HCT116 (cell line): Measurements from ENCODE around the gene DCBLD2. TPM values are rescaled to one million over a fixed set of nuclear protein-coding genes. Genes with fewer than 3 reads are reported as not detected.

Source experiments
- ATAC-seq: fragments of 200-7000 bp; cut with Tn5 transposase; 2 replicates; pipeline ENCODE4 v1.9.1; 2020; ENCODE audit warnings: mild to moderate bottlenecking, moderate library complexity
- BruUV-seq: library from RNA; stranded (reverse); fragments of 400-500 nt; replicated peaks from 2 replicates; lab custom pipeline; 2021; lab: Mats Ljungman, UMichigan
- CTCF ChIA-PET: fragments of 300-600 bp; sonication (Branson Sonifier 250); formaldehyde crosslinking; loops from one replicate; lab custom pipeline; 2021; ENCODE audit warnings: antibody characterized with exemption; lab: Charles Lee
- POLR2A ChIA-PET: fragments of 300-600, 350-600 bp; sonication (Branson Sonifier 250); formaldehyde crosslinking; loops from one replicate; lab custom pipeline; 2021; ENCODE audit warnings: antibody characterized with exemption; lab: Charles Lee
- RAD21 ChIA-PET, 2 experiments: fragments of 300-600 bp; sonication (Branson Sonifier 250); formaldehyde crosslinking; loops; one replicate each; lab custom pipeline; 2023; ENCODE audit warnings: low total read pairs in 2 of 2; ENCODE audit not compliant: uncharacterized antibody in 2 of 2, unreplicated experiment in 2 of 2, low non-redundant PET in 1 of 2; lab: Charles Lee
- DNase-seq: peaks from one replicate; pipeline ENCODE4 v3.0.0-alpha.2; 2010; ENCODE audit warnings: low read depth, low spot score
- H2AFZ ChIP-seq: fragments of 200-600 bp; shearing (Covaris generic), sonication (generic); 2 replicates; pipeline ENCODE4 v1.6.1; 2017; ENCODE audit warnings: low read depth, mixed run types, mixed read lengths, antibody characterized with exemption, low read length; ENCODE audit not compliant: poor library complexity, severe bottlenecking
- H3K27ac ChIP-seq: 2 replicates; pipeline ENCODE4 v1.5.1; 2012; ENCODE audit warnings: low read depth, low read length
- H3K27me3 ChIP-seq: fragments of 200-600 bp; sonication (generic); 2 replicates; pipeline ENCODE4 v1.6.1; 2016; ENCODE audit warnings: mixed run types, low read length, mixed read lengths; ENCODE audit not compliant: insufficient read depth
- H3K36me3 ChIP-seq, 2 experiments: fragments of 200-500 bp in 1 of 2; fragments of 200-600 bp in 1 of 2; sonication (Bioruptor generic) in 1 of 2; sonication (generic) in 1 of 2; 2 replicates each; pipeline versions ENCODE4 v1.5.1 to v1.6.1; 2014 to 2016; ENCODE audit warnings: low read length in 2 of 2, inconsistent platforms in 1 of 2, mixed read lengths in 1 of 2, mixed run types in 1 of 2; ENCODE audit not compliant: insufficient read depth in 2 of 2, control insufficient read depth in 1 of 2
- H3K4me1 ChIP-seq, 2 experiments: fragments of 200-600 bp in 1 of 2; sonication (generic) in 1 of 2; 2 replicates each; pipeline versions ENCODE4 v1.5.1 to v1.6.1; 2012 to 2017; ENCODE audit warnings: low read length in 2 of 2, inconsistent platforms in 1 of 2, mild to moderate bottlenecking in 1 of 2, mixed read lengths in 1 of 2, mixed run types in 1 of 2, moderate library complexity in 1 of 2; ENCODE audit not compliant: insufficient read depth in 2 of 2, control insufficient read depth in 1 of 2
- H3K4me2 ChIP-seq: fragments of 200-600 bp; sonication (generic); 2 replicates; pipeline ENCODE4 v1.6.1; 2017; ENCODE audit warnings: mixed run types, low read length, mixed read lengths
- H3K4me3 ChIP-seq, 2 experiments: fragments of 200-600 bp in 1 of 2; sonication (generic) in 1 of 2; replicated peaks in 1 of 2; 2 replicates each; pipeline ENCODE4 v1.5.1; 2011 to 2016; ENCODE audit warnings: low read length in 2 of 2, control low read depth in 1 of 2, low read depth in 1 of 2, mild to moderate bottlenecking in 1 of 2, mixed read lengths in 1 of 2, mixed run types in 1 of 2
- H3K79me2 ChIP-seq: fragments of 200-600 bp; sonication (generic); 2 replicates; pipeline ENCODE4 v1.6.1; 2017; ENCODE audit warnings: mild to moderate bottlenecking, mixed run types, low read length, moderate library complexity, mixed read lengths; ENCODE audit not compliant: insufficient read depth
- H3K9ac ChIP-seq: fragments of 200-600 bp; sonication (generic); 2 replicates; pipeline ENCODE4 v1.6.1; 2016; ENCODE audit warnings: low read length, mixed read lengths
- H3K9me2 ChIP-seq: fragments of 200-600 bp; sonication (generic), shearing (Covaris generic); 2 replicates; pipeline ENCODE4 v1.6.1; 2017; ENCODE audit warnings: mixed run types, mild to moderate bottlenecking, moderate library complexity; ENCODE audit not compliant: insufficient read depth
- H3K9me3 ChIP-seq, 2 experiments: fragments of 200-500 bp in 1 of 2; fragments of 200-600 bp in 1 of 2; sonication (Bioruptor generic) in 1 of 2; sonication (generic) in 1 of 2; 2 replicates each; pipeline ENCODE4 v1.6.1; 2014 to 2017; ENCODE audit warnings: low read length in 2 of 2, mixed read lengths in 2 of 2, inconsistent platforms in 1 of 2, low read depth in 1 of 2, mild to moderate bottlenecking in 1 of 2, mixed run types in 1 of 2, moderate library complexity in 1 of 2; ENCODE audit not compliant: control insufficient read depth in 1 of 2, insufficient read depth in 1 of 2
- H4K20me1 ChIP-seq: fragments of 200-600 bp; sonication (generic), shearing (Covaris generic); 2 replicates; pipeline ENCODE4 v1.6.1; 2017; ENCODE audit warnings: mixed run types, mild to moderate bottlenecking, moderate library complexity; ENCODE audit not compliant: insufficient read depth
- CBX3 ChIP-seq: IDR thresholded peaks from 2 replicates; pipeline ENCODE4 v1.6.1; 2012; ENCODE audit warnings: low read depth
- CEBPB ChIP-seq: IDR thresholded peaks from 2 replicates; pipeline ENCODE4 v1.6.1; 2012; ENCODE audit warnings: low read depth
- EGR1 ChIP-seq: IDR thresholded peaks from 2 replicates; pipeline ENCODE4 v1.6.1; 2012; ENCODE audit warnings: low read depth
- ELF1 ChIP-seq: IDR thresholded peaks from 2 replicates; pipeline ENCODE4 v1.6.1; 2012; ENCODE audit warnings: low read depth, borderline replicate concordance
- EZH2phosphoT487 ChIP-seq: fragments of 200-600 bp; IDR thresholded peaks from 2 replicates; pipeline ENCODE4 v1.6.1; 2018; ENCODE audit warnings: antibody characterized with exemption, borderline replicate concordance
- FOSL1 ChIP-seq: IDR thresholded peaks from 2 replicates; pipeline ENCODE4 v1.6.1; 2012; ENCODE audit warnings: low read depth
- POLR2A ChIP-seq: IDR thresholded peaks from 2 replicates; pipeline ENCODE4 v1.7.0; 2011; ENCODE audit warnings: borderline replicate concordance; ENCODE audit not compliant: insufficient read depth, insufficient read length; ENCODE audit errors: extremely low read depth
- POLR2AphosphoS5 ChIP-seq: IDR thresholded peaks from 2 replicates; pipeline ENCODE4 v1.6.1; 2011; ENCODE audit warnings: mild to moderate bottlenecking, low read depth, low read length, moderate library complexity
- RAD21 ChIP-seq: IDR thresholded peaks from 2 replicates; pipeline ENCODE4 v1.6.1; 2012; ENCODE audit warnings: low read depth, mild to moderate bottlenecking
- SIN3A ChIP-seq: IDR thresholded peaks from 2 replicates; pipeline ENCODE4 v1.6.1; 2012; ENCODE audit warnings: low read depth
- SP1 ChIP-seq: IDR thresholded peaks from 2 replicates; pipeline ENCODE4 v1.6.1; 2012; ENCODE audit warnings: low read depth
- SRF ChIP-seq: IDR thresholded peaks from 2 replicates; pipeline ENCODE4 v1.6.1; 2012; ENCODE audit warnings: low read depth
- TCF7L2 ChIP-seq: IDR thresholded peaks from 2 replicates; pipeline ENCODE4 v1.7.0; 2011; ENCODE audit warnings: borderline replicate concordance, inconsistent platforms; ENCODE audit not compliant: insufficient read depth, insufficient read length; ENCODE audit errors: extremely low read depth
- ZFX ChIP-seq: fragments of 450-650 bp; IDR thresholded peaks from 2 replicates; pipeline ENCODE4 v1.6.1; 2017
- ZNF274 ChIP-seq: fragments of 200-500 bp; sonication (Bioruptor generic); IDR thresholded peaks from 2 replicates; pipeline ENCODE4 v1.6.1; 2014; ENCODE audit warnings: mild to moderate bottlenecking, low read depth, low read length, inconsistent platforms
- intact Hi-C: fragments of 100-400 bp; cut with micrococcal nuclease; formaldehyde crosslinking; loops from 2 replicates; pipeline ENCODE4 v1.10.0; 2022
- total RNA-seq: library from RNA; stranded (reverse); gene quantifications from one replicate; pipeline ENCODE4 v1.2.1, GENCODE V29; 2021; ENCODE audit not compliant: unreplicated experiment
- TF ChIP-seq, protein P1 (sequence below), 3 experiments: fragments of 200-600 bp in 1 of 3; sonication (generic) in 1 of 3; IDR thresholded peaks in 2 of 3; conservative IDR thresholded peaks in 1 of 3; 2 replicates each; pipeline ENCODE4 v1.5.1; 2012 to 2017; ENCODE audit warnings: low read depth in 2 of 3, low read length in 2 of 3, antibody characterized with exemption in 1 of 3, borderline replicate concordance in 1 of 3, control low read depth in 1 of 3, mild to moderate bottlenecking in 1 of 3, mixed read lengths in 1 of 3, mixed run types in 1 of 3, moderate library complexity in 1 of 3; ENCODE audit not compliant: insufficient read depth in 1 of 3
- TF ChIP-seq, protein P2 (sequence below): IDR thresholded peaks from 2 replicates; pipeline ENCODE4 v1.6.1; 2012; ENCODE audit warnings: low read depth
- TF ChIP-seq, protein P3 (sequence below): IDR thresholded peaks from 2 replicates; pipeline ENCODE4 v1.6.1; 2012
- TF ChIP-seq, protein P4 (sequence below): IDR thresholded peaks from 2 replicates; pipeline ENCODE4 v1.6.1; 2011; ENCODE audit warnings: mild to moderate bottlenecking, low read length, moderate library complexity; ENCODE audit not compliant: insufficient replicate concordance; ENCODE audit errors: extremely low read depth

The DCBLD2 gene
- total RNA-seq, 1 experiment from 2014 or later = 532 TPM

DNA sequence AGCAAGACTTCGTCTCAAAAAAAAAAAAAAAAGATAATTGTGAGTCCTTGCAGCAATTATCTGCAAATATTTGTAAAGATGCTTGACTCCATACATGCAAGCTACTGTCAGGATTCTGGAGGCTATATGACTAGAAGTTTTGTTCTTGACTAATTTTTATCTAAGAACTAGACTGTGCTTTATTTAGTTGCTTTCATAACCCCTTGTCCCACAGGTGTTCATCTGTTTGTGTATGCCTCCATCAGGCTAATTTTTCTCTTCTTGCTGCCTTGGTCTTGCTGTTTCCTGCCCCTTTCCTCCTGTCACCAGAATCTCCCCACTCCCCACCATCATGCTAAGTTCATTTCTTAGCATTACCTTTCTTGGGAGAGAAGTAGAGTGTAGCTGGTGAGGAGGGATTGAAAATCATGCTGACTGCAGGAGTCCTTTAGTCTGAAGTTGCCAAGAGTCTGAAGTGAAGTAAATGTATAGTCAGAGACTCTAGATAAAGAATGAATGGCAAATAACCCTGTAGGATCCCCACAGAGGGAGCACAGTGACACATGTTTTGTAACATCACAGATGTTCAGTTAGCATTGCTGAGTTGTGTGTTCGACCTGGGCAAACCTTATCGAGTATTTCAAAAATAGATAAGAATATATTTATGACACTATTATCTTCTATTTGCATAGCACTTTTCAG is 125.9 kb downstream of the DCBLD2 start:
- intact Hi-C loops = no loop called here
- Histone ChIP-seq H3K79me2 (no peaks in the 10 kb centered on the region), H3K36me3 (peaks cover 0 to 2% of the 10 kb centered on the region in 2 experiments; a peak in 1 of 4 replicates), H3K27me3 (no peaks in the 10 kb centered on the region), H3K27ac (no peak overlapping the region), H3K9me3 (no peaks in the 10 kb centered on the region), H2AFZ (no peak overlapping the region), H3K9ac (no peak overlapping the region), H4K20me1 (no peaks in the 10 kb centered on the region), H3K4me1 (no peaks in the 10 kb centered on the region), H3K4me2 (no peak overlapping the region), H3K9me2 (no peaks in the 10 kb centered on the region), H3K4me3 (no peak overlapping the region)
- ChIA-PET RAD21 (no interaction called here), CTCF (no interaction called here), POLR2A (no interaction called here)
- TF ChIP-seq FOSL1 (no peak), SIN3A (no peak), ELF1 (no peak), CBX3 (no peak), CEBPB (no peak), TCF7L2 (no peak), ZNF274 (no peak), ZFX (no peak), SRF (no peak), POLR2A (no peak), POLR2AphosphoS5 (no peak), EGR1 (no peak), EZH2phosphoT487 (no peak), RAD21 (no peak), SP1 (no peak)
- TF ChIP-seq, protein P1, sequence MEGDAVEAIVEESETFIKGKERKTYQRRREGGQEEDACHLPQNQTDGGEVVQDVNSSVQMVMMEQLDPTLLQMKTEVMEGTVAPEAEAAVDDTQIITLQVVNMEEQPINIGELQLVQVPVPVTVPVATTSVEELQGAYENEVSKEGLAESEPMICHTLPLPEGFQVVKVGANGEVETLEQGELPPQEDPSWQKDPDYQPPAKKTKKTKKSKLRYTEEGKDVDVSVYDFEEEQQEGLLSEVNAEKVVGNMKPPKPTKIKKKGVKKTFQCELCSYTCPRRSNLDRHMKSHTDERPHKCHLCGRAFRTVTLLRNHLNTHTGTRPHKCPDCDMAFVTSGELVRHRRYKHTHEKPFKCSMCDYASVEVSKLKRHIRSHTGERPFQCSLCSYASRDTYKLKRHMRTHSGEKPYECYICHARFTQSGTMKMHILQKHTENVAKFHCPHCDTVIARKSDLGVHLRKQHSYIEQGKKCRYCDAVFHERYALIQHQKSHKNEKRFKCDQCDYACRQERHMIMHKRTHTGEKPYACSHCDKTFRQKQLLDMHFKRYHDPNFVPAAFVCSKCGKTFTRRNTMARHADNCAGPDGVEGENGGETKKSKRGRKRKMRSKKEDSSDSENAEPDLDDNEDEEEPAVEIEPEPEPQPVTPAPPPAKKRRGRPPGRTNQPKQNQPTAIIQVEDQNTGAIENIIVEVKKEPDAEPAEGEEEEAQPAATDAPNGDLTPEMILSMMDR (IDR thresholded peaks at IDR 0.05 in 2 of 3, conservative IDR thresholded peaks at IDR 0.05 in 1 of 3; ENCODE audit: borderline replicate concordance in 1 of 3, insufficient read depth in 1 of 3, low read depth in 2 of 3, low read length in 2 of 3) = no peak
- TF ChIP-seq, protein P2, sequence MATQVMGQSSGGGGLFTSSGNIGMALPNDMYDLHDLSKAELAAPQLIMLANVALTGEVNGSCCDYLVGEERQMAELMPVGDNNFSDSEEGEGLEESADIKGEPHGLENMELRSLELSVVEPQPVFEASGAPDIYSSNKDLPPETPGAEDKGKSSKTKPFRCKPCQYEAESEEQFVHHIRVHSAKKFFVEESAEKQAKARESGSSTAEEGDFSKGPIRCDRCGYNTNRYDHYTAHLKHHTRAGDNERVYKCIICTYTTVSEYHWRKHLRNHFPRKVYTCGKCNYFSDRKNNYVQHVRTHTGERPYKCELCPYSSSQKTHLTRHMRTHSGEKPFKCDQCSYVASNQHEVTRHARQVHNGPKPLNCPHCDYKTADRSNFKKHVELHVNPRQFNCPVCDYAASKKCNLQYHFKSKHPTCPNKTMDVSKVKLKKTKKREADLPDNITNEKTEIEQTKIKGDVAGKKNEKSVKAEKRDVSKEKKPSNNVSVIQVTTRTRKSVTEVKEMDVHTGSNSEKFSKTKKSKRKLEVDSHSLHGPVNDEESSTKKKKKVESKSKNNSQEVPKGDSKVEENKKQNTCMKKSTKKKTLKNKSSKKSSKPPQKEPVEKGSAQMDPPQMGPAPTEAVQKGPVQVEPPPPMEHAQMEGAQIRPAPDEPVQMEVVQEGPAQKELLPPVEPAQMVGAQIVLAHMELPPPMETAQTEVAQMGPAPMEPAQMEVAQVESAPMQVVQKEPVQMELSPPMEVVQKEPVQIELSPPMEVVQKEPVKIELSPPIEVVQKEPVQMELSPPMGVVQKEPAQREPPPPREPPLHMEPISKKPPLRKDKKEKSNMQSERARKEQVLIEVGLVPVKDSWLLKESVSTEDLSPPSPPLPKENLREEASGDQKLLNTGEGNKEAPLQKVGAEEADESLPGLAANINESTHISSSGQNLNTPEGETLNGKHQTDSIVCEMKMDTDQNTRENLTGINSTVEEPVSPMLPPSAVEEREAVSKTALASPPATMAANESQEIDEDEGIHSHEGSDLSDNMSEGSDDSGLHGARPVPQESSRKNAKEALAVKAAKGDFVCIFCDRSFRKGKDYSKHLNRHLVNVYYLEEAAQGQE = no peak
- TF ChIP-seq, protein P3, sequence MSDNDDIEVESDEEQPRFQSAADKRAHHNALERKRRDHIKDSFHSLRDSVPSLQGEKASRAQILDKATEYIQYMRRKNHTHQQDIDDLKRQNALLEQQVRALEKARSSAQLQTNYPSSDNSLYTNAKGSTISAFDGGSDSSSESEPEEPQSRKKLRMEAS = no peak
- TF ChIP-seq, protein P4, sequence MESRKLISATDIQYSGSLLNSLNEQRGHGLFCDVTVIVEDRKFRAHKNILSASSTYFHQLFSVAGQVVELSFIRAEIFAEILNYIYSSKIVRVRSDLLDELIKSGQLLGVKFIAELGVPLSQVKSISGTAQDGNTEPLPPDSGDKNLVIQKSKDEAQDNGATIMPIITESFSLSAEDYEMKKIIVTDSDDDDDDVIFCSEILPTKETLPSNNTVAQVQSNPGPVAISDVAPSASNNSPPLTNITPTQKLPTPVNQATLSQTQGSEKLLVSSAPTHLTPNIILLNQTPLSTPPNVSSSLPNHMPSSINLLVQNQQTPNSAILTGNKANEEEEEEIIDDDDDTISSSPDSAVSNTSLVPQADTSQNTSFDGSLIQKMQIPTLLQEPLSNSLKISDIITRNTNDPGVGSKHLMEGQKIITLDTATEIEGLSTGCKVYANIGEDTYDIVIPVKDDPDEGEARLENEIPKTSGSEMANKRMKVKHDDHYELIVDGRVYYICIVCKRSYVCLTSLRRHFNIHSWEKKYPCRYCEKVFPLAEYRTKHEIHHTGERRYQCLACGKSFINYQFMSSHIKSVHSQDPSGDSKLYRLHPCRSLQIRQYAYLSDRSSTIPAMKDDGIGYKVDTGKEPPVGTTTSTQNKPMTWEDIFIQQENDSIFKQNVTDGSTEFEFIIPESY = no peak
- DNase-seq (no peak), ATAC-seq (no peak)
- BruUV-seq = no TSS peak
